B cell (primary cell): ENCODE data around the gene ZBTB32. TPM values are rescaled to one million over a fixed set of nuclear protein-coding genes. Genes with fewer than 3 reads are reported as not detected.
A peak's percentile ranks its signal among the peaks of the same experiment; 100 is the strongest.

ENCODE experiments used
- ATAC-seq: fragments of 200-7000 bp; cut with Tn5 transposase; one replicate; pipeline ENCODE4 v1.10.0; 2021; ENCODE audit warnings: low read depth, mild to moderate bottlenecking, moderate number of reproducible peaks, moderate library complexity
- CTCF ChIA-PET: fragments of 350-600 bp; sonication (Branson Sonifier 250); formaldehyde crosslinking; loops from one replicate; lab custom pipeline; 2021; ENCODE audit warnings: antibody characterized with exemption, inconsistent platforms; lab: Charles Lee
- POLR2A ChIA-PET: fragments of 350-600 bp; sonication (Branson Sonifier 250); formaldehyde crosslinking; loops from one replicate; lab custom pipeline; 2021; ENCODE audit warnings: antibody characterized with exemption; lab: Charles Lee
- DNase-seq: peaks from one replicate; pipeline ENCODE4 v3.0.0; 2013
- H2AFZ ChIP-seq: 2 replicates; pipeline ENCODE4 v1.6.1; 2012; ENCODE audit warnings: mild to moderate bottlenecking, low read depth, low read length; ENCODE audit not compliant: insufficient read depth, poor library complexity, severe bottlenecking
- H3K27ac ChIP-seq, 2 donors: 1 replicate in 1 of 2; 2 replicates in 1 of 2; pipeline ENCODE4 v1.5.1; 2012 to 2013; ENCODE audit warnings: low read length in 2 of 2, mild to moderate bottlenecking in 2 of 2, moderate library complexity in 1 of 2
- H3K27me3 ChIP-seq, 4 experiments: fragments of 200-600 bp in 1 of 4; sonication (generic) in 1 of 4; replicated peaks in 1 of 4; 1 replicate in 2 of 4; 2 replicates in 2 of 4; pipeline versions ENCODE4 v1.6.1 to v1.7.0; 2013 to 2016; ENCODE audit warnings: low read length in 3 of 4, mild to moderate bottlenecking in 2 of 4, mixed read lengths in 1 of 4, moderate library complexity in 1 of 4; ENCODE audit not compliant: insufficient read depth in 4 of 4, control insufficient read depth in 3 of 4; ENCODE audit errors: control extremely low read depth in 1 of 4
- H3K36me3 ChIP-seq, 2 experiments: replicated peaks in 1 of 2; 1 replicate in 1 of 2; 2 replicates in 1 of 2; pipeline versions ENCODE4 v1.6.1 to v1.7.1; 2013; ENCODE audit warnings: low read length in 1 of 2; ENCODE audit not compliant: insufficient read depth in 2 of 2, control insufficient read depth in 1 of 2; ENCODE audit errors: control extremely low read depth in 1 of 2, extremely low read depth in 1 of 2
- H3K4me1 ChIP-seq, 2 donors: fragments of 200-600 bp in 1 of 2; sonication (generic) in 1 of 2; 1 replicate in 1 of 2; 2 replicates in 1 of 2; pipeline versions ENCODE4 v1.5.1 to v1.6.1; 2013 to 2017; ENCODE audit warnings: low read length in 2 of 2; ENCODE audit not compliant: control insufficient read depth in 2 of 2, insufficient read depth in 2 of 2
- H3K4me2 ChIP-seq: replicated peaks from 2 replicates; pipeline ENCODE3; 2012; ENCODE audit warnings: mild to moderate bottlenecking, low read depth, low read length; ENCODE audit not compliant: poor library complexity, severe bottlenecking
- H3K4me3 ChIP-seq, 5 experiments: fragments of 200-600 bp in 1 of 5; sonication (generic) in 1 of 5; 1 replicate in 3 of 5; 2 replicates in 2 of 5; pipeline versions ENCODE4 v1.5.1 to v1.7.0; 2011 to 2016; ENCODE audit warnings: low read length in 4 of 5, mild to moderate bottlenecking in 4 of 5, low read depth in 2 of 5, control low read depth in 1 of 5, moderate library complexity in 1 of 5; ENCODE audit not compliant: insufficient read depth in 1 of 5; ENCODE audit errors: control extremely low read depth in 1 of 5, extremely low read depth in 1 of 5
- H3K79me2 ChIP-seq: fragments of 200-600 bp; sonication (generic); one replicate; pipeline ENCODE4 v1.6.0; 2016; ENCODE audit warnings: low read length; ENCODE audit not compliant: control insufficient read depth, insufficient read depth
- H3K9ac ChIP-seq: fragments of 200-600 bp; sonication (generic); 2 replicates; pipeline ENCODE4 v1.6.1; 2017; ENCODE audit warnings: mild to moderate bottlenecking, low read length, moderate library complexity
- H3K9me3 ChIP-seq, 3 donors: one replicate each; pipeline versions ENCODE4 v1.6.1 to v1.7.1; 2013; ENCODE audit warnings: low read length in 2 of 3; ENCODE audit not compliant: control insufficient read depth in 2 of 3, insufficient read depth in 1 of 3; ENCODE audit errors: control extremely low read depth in 1 of 3
- H4K20me1 ChIP-seq: 2 replicates; pipeline ENCODE4 v1.6.0; 2012; ENCODE audit warnings: mild to moderate bottlenecking, low read length; ENCODE audit not compliant: insufficient read depth, control insufficient read depth, poor library complexity, severe bottlenecking
- H3K27ac Mint-ChIP-seq: one replicate; pipeline ENCODE4 v1.8.0; 2021; ENCODE audit warnings: mixed read lengths
- H3K27me3 Mint-ChIP-seq: one replicate; pipeline ENCODE4 v1.8.0; 2021; ENCODE audit warnings: mixed read lengths
- H3K4me1 Mint-ChIP-seq: one replicate; pipeline ENCODE4 v1.8.0; 2021; ENCODE audit warnings: mixed read lengths
- H3K4me3 Mint-ChIP-seq: one replicate; pipeline ENCODE4 v1.8.0; 2021; ENCODE audit warnings: mixed read lengths
- H3K9me3 Mint-ChIP-seq: one replicate; pipeline ENCODE4 v1.8.0; 2022; ENCODE audit warnings: mixed read lengths; ENCODE audit not compliant: insufficient read depth
- CTCF ChIP-seq: fragments of 200-600 bp; IDR thresholded peaks from one replicate; pipeline ENCODE4 v1.8.0; 2022; ENCODE audit warnings: antibody characterized with exemption, mild to moderate bottlenecking
- EZH2 ChIP-seq: IDR thresholded peaks from 2 replicates; pipeline ENCODE4 v1.6.1; 2012; ENCODE audit warnings: borderline replicate concordance, low read depth, mild to moderate bottlenecking, moderate library complexity, low read length; ENCODE audit not compliant: insufficient read depth, poor library complexity, severe bottlenecking
- WGBS: methylation state at CpG from one replicate; pipeline ENCODE4 v1.1.5; 2013; ENCODE audit warnings: missing lambda C conversion rate; ENCODE audit not compliant: insufficient coverage; 5-methylcytosine and 5-hydroxymethylcytosine counted together
- intact Hi-C: fragments of 100-400 bp; cut with micrococcal nuclease; formaldehyde crosslinking; loops from one replicate; pipeline ENCODE4 v1.10.0; 2022
- polyA plus RNA-seq: library from polyadenylated mRNA; depleted of rRNA; stranded (reverse); fragments of >200 nt; gene quantifications from 2 replicates; pipeline ENCODE4 v1.2.3, GENCODE V29; 2012
- total RNA-seq, 2 donors: library from RNA; stranded (reverse); fragments of 120-200 nt in 1 of 2; gene quantifications; 1 replicate in 1 of 2; 2 replicates in 1 of 2; pipeline versions ENCODE4 v1.2.3 to v1.2.4, GENCODE V29; 2013 to 2022

The ZBTB32 gene
- total and polyA plus RNA-seq, 2 donors (not counting 1 experiment from before 2014, with no cell fraction given), result 18.9 to 28.1 TPM

DNA sequence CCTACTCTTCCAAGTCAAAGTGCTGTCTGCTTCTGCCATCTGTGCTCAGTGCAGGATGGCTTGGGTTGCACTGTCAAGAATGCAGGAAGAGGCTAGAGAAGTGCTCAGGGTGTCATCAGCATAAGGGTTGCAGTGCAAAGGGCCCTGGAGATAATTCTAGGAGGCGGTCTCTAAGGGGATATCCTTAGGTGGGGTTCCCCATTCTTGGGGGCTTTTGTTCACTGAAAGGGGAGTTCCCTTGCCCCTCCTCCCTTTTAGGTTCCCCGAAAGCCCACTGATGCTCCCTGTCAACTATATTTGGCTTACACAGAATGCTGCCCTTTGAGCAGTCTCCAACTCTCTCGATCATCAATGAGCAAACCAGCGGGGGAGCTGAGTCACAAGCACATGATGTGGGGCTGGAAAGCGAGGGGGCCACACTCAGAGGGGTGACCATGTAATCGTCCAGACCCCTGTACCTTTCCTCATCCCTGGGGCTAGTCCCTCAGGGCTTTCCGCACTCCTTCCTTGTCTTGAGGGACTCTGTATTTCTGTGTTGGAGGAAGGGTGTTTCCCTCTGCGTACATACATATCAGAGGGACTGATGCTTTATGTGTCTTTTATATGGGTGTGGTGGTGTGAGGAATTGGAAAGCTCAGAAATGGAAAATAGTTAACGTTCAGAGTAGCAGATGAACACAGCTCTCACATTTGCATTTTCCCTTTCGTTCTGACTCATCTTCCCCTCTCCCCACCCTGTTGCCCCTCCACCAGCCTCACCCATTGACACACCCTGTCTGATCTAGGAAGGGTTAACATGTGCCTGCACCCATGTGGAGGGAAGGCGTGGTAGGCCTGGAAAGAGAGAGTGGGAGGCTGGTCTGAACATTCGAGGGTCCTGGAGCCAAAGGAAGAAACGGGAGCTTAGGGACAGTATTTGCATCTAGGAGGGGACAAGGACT is 6.7 kb downstream of the ZBTB32 start:
- Histone ChIP-seq H3K4me1 (peaks cover 29 to 64% of the 10 kb centered on the region in 2 donors), H3K9ac (peak overlapping the region; percentile 41), H3K27me3 (no peaks in the 10 kb centered on the region), H4K20me1 (no peaks in the 10 kb centered on the region), H2AFZ (peak overlapping the region; percentile 5), H3K9me3 (no peaks in the 10 kb centered on the region), H3K4me2 (peak overlapping the region; percentile 66), H3K79me2 (peaks cover 20% of the 10 kb centered on the region), H3K27ac (peak overlapping the region; percentile 85), H3K36me3 (no peaks in the 10 kb centered on the region), H3K4me3 (peak overlapping the region in 2 of 5 experiments; percentile 23 to 30)
- 66% methylated on average over 5 of the region's 13 CpGs for WGBS
- Mint-ChIP-seq H3K27ac (peak overlapping the region; percentile 99), H3K4me1 (peaks cover 54% of the 10 kb centered on the region), H3K27me3 (no peaks in the 10 kb centered on the region), H3K4me3 (peak overlapping the region; percentile 98), H3K9me3 (no peaks in the 10 kb centered on the region)
- ATAC-seq (peak; percentile 55), DNase-seq (peak; percentile 73)
- CTCF ChIA-PET, result interaction anchor here (0.6 to 6.5 kb wide), 6 partner anchors 8 to 182 kb away, joined by 4 to 123 read pairs (median 8); no protein-coding TSS in a partner anchor
- POLR2A ChIA-PET, result interaction anchor here (0.6 to 4.6 kb wide), 5 partner anchors 9 to 220 kb away, joined by 3 to 53 read pairs (median 5); no protein-coding TSS in a partner anchor
- intact Hi-C loops, result loop anchor here (10.0 kb wide), 2 partner anchors 194 to 366 kb away; partner anchors contain the start of genes FFAR1, HCST, NFKBID and TYROBP
- TF ChIP-seq CTCF (no peak), EZH2 (no peak)
